ENCODE results near the gene FAM241B.

Gene FAM241B

DNA sequence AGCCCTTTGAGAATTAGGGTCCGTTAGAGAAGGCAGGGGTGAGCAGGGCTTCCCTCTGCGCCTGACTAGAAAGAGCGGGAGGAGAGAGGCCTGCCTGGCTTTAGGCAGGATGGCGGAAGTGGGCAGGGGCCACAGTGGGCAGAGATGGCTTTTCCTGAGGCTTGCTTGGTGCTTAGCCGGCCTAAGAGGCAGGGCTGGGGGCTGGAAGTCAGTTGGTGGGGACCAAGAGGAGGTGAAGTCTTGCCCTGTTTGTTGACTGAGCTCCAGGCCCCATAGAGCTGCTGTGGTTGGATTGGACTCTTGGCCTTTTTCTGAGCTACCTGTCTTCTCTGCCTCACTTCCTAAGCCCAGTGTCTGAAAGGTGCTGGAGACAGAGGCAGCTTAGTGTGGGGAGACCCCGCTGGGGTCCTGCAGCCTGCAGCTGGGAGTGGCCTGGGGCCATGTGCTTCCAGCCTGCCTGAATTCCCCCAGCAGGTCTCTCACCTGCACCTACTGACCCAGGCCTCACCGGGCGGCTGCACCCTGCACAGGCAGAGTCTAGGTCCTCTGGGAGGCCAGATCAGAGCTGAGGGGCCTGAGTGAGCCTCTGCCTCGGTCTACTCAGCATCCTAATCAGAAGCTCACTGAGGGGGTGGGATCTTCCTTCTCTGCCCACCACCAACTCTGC lies 4.8 kb downstream of the FAM241B start:
- DNase-seq: no peak

- DNase-seq: no peak
Observed at GRCh38 chr10:69635428-69636272, 5.6 kb downstream of the FAM241B start.

DNA sequence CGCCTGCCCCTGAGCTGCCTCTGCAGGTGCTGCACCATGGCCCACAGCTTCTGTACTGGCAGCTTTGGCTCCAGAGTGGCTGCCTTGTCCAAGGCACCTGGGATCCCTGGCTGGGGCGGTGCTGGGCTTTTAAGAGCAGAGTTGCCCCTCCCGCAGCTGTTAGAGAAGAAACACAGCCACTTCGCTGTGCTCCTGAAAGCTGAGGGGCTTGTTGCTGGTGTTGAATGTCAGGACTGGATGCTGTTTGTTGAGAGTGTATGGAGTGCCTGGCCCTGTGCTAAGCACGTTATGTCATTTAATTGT lies 6.2 kb downstream of the FAM241B start:
- no peak for DNase-seq

DNA sequence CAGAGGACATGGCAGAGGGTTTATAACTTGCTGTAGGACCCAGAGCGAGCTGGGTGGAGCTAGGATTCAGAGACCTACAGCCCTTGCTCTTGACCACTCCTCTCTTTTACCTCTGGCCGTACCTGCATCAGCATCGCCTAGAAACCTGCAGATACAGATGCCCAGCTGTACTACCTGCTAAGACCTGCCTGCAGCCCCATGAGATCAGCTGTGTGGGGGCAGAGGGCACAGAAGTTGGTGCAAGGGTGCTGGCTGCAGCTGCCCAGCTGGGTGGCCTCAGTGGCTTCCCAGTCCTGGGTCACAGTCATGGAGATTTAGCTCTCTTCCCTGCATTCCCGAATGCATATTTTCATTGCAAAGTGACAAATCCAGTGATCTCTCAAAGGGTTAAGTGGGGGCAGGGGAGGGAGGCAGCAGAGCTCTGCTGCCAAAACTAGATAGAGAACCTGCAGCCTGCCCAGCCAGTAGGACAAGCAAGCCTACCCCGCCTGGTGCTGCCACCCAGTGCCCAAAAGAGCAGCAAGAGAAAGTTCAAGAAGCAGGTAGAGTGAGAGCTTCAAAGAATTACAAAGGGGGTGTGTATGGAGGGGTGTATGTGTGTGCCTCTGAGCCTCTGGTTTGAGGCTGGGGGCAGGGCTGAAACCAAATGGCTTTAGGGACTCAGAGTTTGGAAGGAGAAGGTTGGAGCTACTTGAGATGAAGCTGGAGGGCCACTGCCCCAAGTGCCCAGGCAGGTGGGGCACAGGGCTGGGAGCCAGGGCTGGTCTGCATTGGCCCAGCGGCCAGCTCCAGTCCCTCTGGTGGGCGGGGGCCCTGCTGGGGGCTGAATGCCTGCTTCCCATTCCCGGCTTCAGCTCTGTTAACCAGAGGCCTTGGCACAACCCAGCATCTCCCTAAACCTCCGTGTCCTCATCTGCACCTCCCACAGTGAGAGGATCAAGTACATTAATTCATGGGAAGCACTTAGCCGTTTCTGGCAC lies 6.9 kb downstream of the FAM241B start:
- no peak for DNase-seq

- no peak for DNase-seq
Observed at GRCh38 chr10:69638642-69639041, 8.6 kb downstream of the FAM241B start.

DNA sequence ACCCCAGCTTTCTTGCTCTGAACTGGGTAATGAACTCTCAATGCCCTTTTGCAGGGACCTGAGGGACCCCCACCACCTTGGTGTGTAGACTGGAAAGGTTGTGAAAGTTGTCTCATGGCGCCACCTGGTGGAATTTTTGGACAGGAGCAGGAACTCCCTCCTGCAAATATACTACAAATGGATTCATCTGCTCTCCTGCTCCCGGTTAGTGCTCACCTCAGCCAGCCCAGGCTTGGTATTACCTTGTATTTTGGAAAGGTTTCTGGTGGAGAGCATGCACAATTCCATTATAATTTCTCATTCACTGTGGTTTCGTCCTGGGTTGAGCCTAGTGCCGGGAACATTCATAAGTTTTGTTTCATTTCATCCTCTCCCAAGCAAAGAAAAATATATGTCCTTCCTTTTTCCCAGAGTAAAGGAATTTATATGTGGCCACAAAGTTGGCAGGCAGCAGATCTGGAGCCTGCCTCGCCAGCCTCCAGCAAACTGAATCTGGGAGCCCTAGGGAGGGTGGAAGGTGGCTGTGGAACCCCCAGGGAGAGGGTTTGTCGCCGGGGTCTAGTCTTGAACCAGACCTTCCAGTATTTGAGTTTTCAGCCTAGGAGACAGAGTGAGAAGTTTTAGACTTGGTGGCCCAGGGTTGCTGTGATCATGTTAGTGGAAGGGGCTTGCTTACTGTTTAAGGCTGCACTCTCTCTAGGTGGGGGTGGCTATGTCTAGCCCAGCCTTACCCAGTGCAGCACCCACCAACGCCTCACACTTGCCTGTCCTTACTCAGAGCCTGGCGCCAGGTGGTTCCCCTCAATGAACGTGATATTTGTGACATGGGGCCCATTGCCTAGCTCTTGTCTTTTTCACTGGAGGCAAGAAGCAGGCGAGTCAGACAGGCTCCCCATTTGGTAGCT lies 9.5 kb downstream of the FAM241B start:
- peak; percentile 64 for DNase-seq

DNA sequence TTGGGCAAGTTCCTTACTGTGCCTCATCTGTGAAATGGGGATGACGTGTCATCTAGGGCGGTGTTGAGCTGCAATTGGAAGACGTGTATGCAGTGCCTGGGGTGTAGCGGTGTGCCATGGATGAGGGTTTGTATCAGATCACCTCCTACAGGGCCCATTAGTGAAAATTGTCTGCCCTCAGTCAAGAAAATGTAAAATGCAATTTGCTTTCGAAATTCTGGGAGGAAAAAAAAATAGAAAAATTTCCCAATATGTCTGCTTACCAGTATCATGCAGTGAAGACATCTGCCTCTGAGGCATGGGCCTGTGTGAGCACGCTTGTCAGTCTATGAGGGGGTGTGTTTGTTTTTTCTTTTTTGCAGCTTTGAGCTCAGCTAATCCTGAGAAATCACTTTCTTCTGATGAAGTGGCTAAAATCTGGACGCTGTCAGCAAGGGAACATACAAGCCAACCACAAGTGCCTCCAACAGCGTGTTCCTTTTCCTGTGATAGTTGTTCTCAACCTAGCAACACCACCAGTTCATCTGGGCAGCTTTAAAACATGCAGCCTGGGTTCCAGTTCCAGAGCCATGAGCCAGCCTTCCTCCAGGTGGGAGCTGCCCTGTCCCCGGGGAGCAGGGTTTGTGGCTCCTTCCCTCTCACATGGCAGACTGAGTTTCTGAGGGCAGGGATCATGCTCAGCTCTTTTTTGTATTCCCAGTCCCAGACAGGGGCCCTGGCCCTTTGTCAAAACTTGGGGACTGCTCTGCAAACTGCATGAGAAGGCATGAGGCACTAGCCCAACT lies 10.3 kb downstream of the FAM241B start:
- no peak for DNase-seq

DNA sequence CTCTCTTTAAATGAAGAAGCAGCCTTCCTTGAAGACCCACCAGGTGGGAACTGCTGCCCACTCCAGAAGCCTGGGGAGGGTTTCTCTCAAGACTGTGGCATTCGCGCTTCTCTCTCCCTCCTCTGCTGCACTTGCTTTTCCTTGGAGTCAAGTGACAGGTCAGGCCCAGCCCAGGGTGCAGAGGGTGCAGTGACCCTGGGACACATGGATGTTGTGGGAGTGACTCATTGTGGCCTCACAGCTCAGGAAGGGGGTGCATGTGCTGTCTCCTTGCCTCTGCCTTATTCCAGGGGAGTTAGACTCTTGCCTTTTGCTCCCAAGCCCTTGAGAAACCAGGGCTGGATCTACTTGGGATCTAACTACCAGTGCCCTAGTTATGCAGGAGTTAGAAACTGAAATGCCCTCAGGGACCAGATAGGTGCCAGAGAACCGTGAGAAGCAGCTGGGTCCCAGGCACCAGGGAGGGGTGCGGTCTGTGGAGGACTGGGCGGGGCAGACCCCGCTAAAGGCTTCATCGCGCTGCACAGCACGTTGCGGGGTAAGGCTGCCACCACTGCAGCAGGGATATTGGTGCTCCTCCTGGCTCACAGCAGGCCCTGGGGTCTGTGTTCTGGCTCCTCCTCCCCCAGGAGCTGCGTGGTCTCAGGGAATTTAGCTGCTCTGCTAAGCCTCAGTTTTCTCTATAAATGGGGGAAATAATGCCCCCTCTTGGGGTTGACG lies 11.4 kb downstream of the FAM241B start:
- DNase-seq: no peak

- no peak for DNase-seq
Observed at GRCh38 chr10:69642747-69643146, 12.7 kb downstream of the FAM241B start.

- no peak for DNase-seq
Observed at GRCh38 chr10:69643779-69644657, 14.0 kb downstream of the FAM241B start.

GRCh38 chr10:69644658-69645295 lies 14.7 kb downstream of the FAM241B start:
- no peak for DNase-seq

- DNase-seq: no peak
Observed at GRCh38 chr10:69645296-69646184, 15.5 kb downstream of the FAM241B start.

DNA sequence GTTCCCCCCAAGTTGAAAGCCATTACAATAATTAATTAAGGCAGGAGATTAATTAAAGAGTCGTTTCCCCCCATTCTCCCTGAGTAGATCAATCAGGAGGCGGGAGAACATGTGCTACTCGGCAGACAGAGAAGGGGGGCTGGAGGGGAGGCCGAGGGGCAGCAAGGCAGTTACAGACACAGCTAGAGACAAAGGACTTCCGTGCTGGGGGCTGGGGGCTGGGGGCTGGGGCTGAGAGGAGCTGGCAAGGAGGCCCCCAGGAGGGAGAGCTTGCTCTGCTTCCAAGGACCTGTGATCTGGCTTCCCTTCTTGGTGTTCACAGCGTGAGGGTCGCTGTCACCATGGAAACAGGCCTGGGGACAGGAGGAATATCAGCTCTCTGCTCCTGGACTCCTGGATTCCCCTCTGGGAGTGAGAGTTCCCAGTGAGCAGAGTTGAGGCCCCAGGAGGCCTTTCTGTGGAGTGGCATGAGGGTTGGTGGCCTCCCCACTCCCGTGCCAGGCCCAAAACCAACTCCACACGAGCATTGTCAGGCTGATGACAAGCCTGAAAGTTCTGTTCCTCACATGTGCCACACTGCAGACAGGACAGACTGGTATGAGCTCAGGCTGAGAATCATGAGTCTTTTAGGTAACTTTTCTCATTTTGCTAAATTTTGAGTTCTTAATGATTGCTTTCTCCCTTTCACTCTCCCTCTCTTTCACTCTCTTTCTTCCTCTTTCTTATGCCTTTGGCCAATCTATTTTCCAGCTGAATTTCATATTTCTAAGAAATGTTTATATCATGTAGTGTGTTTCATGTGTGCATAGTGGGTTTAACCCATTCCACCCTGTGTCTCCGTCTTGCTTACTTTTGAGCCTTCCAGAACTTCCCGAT lies 16.4 kb downstream of the FAM241B start:
- DNase-seq: no peak

DNA sequence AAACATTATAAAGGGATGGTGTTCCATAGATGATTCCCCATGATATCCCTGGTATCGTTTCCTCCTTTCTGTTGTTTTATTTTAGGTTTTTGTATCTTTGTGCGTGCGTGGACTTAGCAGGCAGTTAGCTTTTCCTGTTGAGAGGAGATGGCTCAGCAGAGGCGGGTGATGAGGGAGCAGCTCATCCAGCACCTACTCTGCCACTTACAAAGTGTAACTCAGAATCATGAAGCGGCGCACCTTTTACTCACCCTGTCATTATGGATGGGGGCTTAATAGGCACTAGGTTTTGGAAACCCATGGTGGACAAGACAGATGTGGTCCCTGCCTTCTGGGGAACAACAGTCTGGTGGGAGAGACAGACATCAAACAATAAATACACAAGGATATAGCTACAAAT lies 17.1 kb downstream of the FAM241B start:
- DNase-seq: no peak

DNA sequence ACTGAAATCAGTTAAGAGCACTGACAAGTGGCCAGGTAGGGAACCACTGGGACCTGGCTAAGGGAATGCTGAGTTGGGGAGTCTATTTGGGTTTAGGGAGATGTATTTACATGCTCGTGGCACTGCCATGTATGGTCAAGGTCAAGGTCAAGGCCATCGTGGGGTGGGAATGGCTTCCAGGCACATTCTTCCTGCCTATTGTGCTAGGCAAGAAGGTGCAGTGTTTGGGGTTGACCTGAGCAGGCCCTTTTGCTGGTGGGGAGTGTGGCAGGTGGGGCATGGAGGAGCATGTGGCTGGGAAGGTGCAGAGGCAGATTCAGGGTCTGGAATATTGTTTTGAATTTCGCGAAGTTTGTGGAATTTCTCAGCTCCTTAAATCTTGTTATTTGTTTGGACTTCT lies 17.8 kb downstream of the FAM241B start:
- DNase-seq: no peak

- no peak for DNase-seq
Observed at GRCh38 chr10:69648461-69648860, 18.4 kb downstream of the FAM241B start.

All from effector CD8-positive, alpha-beta T cell (primary cell).